Stimulated activated CD8-positive, alpha-beta memory T cell treated with anti-CD3 and anti-CD28 coated beads, Interleukin-2, amount 100 ng/mL, for 1 hour (primary cell): ENCODE data around the gene ZNF81.
"Not testable (repeated sequence)": the region's sequence is repeated elsewhere in the genome, so short reads cannot be mapped to it uniquely, and the experiment has no call there.

Experiments used
- DNase-seq, 2 donors: peaks; one replicate each; pipeline ENCODE4 v3.0.0-alpha.2; 2020; ENCODE audit warnings: low read depth in 2 of 2

The ZNF81 gene

GRCh38 chrX:47844117-47844516 is 7.4 kb downstream of the ZNF81 start:
- no peak for DNase-seq

DNA sequence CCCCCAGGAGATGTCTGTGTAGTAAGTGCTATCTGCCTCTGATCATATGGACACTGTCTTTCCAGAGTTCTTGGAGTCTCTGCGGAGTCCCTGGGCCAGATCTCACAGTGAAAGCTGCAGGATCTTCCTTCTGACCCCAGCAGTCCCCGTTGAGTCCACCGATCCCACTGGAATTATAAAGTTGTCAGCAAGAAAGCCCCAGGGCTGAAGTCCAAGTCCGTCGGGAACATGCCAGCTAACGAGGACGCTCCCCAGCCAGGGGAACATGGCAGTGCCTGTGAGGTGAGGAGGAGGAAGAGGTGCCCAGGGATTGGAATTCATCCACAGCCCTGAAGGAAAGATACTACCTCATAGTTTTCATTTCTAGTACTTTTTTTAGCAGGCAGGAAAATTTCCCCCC is 9.3 kb downstream of the ZNF81 start:
- no peak for DNase-seq

DNA sequence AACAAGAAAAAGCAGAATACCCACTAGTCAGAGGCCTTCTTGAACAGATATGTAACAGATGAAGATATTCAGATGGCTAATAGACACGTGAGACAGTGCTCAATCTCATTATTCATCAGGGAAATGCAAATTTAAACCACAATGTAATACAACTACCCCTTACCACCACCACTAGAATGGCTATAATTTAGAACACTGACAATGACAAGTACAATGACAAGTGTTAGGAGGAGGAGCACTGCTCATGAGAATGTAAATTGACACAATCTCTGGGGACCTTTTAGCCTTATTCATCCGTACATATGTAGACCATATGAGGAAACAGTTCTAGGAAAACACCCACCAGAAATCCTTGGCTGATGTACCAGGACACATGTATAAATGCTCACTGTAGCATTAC is 13.1 kb downstream of the ZNF81 start:
- no peak for DNase-seq

DNA sequence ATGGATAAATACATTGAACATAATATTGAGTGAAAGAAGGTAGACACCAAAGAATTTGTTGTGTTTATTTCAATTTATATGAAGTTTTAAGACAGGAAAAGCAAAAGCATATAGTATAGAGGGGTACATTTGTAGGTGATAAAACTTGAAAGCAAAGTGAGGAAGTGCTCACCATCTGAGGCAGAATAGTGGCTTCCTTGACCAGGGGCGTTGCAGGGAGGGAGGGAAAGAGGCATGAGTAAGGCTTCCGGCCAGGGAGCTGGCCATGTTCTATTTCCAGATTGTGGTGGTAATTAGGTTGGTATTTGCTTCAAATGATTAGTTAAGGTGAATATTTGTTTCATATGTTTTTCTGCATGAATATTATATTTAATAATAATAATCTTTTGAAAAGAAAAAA is 13.7 kb downstream of the ZNF81 start:
- DNase-seq, result not testable (repeated sequence)

GRCh38 chrX:47850901-47851300 is 14.2 kb downstream of the ZNF81 start:
- no peak for DNase-seq

DNA sequence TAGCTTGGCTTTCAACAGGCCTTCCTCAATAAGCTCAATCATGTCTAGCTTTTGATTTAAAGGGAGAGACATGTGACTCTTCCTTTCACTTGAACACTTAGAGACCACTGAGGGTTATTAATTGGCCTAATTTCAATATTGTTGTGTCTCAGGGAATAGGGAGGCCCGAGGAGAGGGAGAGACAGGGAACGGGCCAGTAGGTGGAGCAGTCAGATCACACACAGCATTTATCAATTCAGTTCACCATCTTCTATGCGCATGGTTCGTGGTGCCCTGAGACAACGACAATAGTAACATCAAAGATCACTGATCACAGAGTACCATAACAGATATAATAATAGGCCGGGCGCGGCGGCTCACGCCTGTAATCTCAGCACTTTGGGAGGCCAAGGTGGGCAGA is 17.8 kb downstream of the ZNF81 start:
- DNase-seq, result no peak

- DNase-seq, result no peak
These were observed 23.0 kb downstream of the ZNF81 start for GRCh38 chrX:47859686-47860085.

DNA sequence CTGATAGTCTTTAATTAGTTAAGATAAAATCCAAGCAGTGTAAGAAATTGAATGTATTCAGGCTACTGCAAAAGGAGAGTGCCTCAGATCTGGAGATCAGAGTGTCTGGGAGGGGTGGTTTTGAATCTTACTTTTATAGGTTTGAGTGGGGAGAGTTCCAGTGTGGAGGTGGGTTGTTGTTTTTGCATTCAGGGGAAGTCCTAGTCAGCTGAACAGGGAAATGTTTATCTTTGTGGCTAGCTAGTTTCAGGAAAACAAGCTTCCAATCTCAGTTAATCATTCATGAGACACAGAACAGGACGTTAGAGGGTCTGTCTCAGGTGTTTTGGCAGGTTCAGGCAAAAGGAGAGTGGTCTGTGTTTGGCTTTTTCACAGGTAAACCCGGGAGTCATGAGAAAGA is 26.0 kb downstream of the ZNF81 start:
- DNase-seq, result no peak

- no peak for DNase-seq
These were observed 26.5 kb downstream of the ZNF81 start for GRCh38 chrX:47863187-47863586.

- DNase-seq, result no peak
These were observed 27.6 kb downstream of the ZNF81 start for GRCh38 chrX:47864300-47864699.

DNA sequence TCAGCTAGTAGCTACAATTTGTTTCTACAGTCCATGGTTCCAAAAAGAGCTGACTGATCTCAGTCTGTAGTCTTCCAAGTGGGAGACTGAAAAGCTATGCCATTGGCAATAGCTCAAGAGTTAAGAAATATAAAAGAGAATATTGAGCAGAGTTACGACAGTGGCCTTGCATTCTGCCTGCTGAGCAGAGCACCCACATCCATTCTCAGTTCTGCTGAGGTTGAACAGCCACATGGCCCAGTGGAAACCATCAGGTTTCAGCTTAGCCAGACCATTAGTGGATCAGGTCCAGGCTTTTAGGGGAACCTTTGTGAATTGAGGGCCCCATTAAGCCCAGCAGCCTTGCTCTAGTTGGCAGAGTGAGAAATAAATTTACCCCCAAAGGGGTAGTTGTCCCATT is 28.1 kb downstream of the ZNF81 start:
- no peak for DNase-seq

- no peak for DNase-seq
These were observed 36.4 kb downstream of the ZNF81 start for GRCh38 chrX:47873123-47873522.

DNA sequence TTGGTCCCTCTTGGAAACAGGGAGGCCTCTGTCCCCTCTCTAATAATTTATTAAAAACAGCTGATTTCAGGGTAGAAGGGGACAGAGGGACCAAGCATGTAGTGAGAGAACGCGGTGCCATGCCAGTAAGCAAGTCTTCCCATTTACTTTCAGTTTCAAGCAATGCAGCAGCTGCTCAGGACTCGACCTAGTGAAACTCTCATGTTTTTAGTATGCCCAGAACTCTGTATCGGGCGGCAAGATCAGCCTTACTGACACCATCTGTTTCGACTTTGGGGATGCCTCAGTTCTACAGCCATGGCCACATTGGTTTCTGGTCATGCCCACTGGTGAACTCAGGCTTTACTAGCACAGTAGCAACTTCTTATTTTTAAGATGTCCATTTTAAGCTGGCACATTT is 40.6 kb downstream of the ZNF81 start:
- no peak for DNase-seq

- DNase-seq, result no peak
These were observed 41.5 kb downstream of the ZNF81 start for GRCh38 chrX:47878198-47878597.

GRCh38 chrX:47879463-47879862 is 42.8 kb downstream of the ZNF81 start:
- no peak for DNase-seq

DNA sequence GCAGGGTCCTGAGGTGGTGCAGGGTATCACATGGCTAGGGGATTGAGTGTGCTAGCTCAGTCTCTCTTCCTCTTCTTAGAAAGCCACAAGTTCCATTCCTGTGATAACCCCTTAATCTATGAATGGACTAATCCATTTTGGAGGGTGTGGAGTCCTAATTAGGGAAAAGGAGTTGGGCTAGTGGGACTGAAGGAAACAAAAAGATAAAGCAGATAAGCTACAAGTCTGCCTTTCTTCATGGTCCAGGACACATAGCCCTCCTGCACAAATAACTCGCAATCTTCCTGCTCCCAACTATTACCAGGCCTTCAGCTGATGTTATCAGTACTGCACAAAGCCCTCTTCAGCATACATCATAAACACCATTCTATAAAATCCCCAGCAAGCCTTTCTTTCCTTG is 44.2 kb downstream of the ZNF81 start:
- DNase-seq, result no peak

- no peak for DNase-seq
These were observed 48.8 kb downstream of the ZNF81 start for GRCh38 chrX:47885501-47885900.

- no peak for DNase-seq
These were observed 61.3 kb downstream of the ZNF81 start for GRCh38 chrX:47898024-47898423.

- no peak for DNase-seq
These were observed 64.1 kb downstream of the ZNF81 start for GRCh38 chrX:47900833-47901232.

GRCh38 chrX:47902161-47902560 is 65.5 kb downstream of the ZNF81 start:
- no peak for DNase-seq

DNA sequence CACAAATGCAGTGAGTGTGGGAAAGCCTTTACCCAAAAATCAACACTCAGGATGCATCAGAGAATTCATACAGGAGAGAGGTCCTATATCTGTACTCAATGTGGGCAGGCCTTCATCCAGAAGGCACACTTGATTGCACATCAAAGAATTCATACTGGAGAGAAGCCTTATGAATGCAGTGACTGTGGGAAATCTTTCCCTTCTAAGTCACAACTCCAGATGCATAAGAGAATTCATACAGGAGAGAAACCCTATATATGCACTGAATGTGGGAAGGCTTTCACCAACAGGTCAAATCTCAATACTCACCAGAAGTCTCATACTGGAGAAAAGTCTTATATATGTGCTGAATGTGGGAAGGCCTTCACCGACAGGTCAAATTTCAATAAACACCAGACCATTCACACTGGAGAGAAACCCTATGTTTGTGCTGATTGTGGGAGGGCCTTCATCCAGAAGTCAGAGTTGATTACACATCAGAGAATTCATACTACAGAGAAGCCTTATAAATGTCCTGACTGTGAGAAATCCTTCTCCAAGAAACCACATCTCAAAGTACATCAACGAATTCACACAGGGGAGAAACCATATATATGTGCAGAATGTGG is 79.3 kb downstream of the ZNF81 start:
- DNase-seq, result no peak

GRCh38 chrX:47918274-47918673 is 81.6 kb downstream of the ZNF81 start:
- DNase-seq, result no peak

GRCh38 chrX:47927212-47927611 is 90.5 kb downstream of the ZNF81 start:
- DNase-seq, result no peak

DNA sequence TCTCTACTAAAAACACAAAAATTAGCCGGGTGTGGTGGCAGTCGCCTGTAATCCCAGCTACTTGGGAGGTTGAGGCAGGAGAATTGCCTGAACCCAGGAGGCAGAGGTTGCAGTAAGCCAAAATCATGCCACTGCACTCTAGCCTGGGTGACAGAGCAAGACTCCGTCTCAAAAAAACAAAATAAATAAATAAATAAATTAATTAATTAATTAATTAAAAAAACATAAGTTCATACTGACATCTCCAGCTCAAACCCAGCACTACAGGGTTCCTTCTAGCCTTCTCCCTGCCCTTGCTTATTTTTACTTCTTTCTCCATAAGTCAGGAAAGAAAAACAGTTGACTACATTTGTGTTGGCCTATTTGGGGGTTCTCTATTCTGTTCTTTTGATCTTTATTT is 95.3 kb downstream of the ZNF81 start:
- not testable (repeated sequence) for DNase-seq

GRCh38 chrX:47933946-47934345 is 97.2 kb downstream of the ZNF81 start:
- DNase-seq, result no peak
